Brain microvascular endothelial cell (primary cell): Measurements from ENCODE around the gene FARS2.
A peak's percentile ranks its signal among the peaks of the same experiment; 100 is the strongest.

ENCODE experiments used
- DNase-seq: peaks from one replicate; pipeline ENCODE4 v3.0.0-alpha.2; 2020
- H3K27ac ChIP-seq: fragments of 250-450 bp; sonication (Bioruptor Pico); 2 replicates; pipeline ENCODE4 v1.5.1; 2020; ENCODE audit warnings: mild to moderate bottlenecking, moderate library complexity
- H3K27me3 ChIP-seq: fragments of 250-450 bp; sonication (Bioruptor Pico); replicated peaks from 2 replicates; pipeline ENCODE4 v1.5.1; 2020; ENCODE audit warnings: mild to moderate bottlenecking
- H3K36me3 ChIP-seq: fragments of 250-450 bp; sonication (Bioruptor Pico); replicated peaks from 2 replicates; pipeline ENCODE4 v1.5.1; 2020; ENCODE audit warnings: mild to moderate bottlenecking
- H3K4me3 ChIP-seq: 2 replicates; pipeline ENCODE4 v1.5.1; 2011; ENCODE audit warnings: low read depth, mild to moderate bottlenecking, control low read depth, low read length, moderate library complexity
- in situ Hi-C: cut with HindIII; loops from 2 replicates; pipeline ENCODE4 v1.10.0; 2017; ENCODE audit warnings: low sequenced_read_pairs, low pct_ligation_motif_present
- TF ChIP-seq, protein P1 (sequence below): IDR thresholded peaks from 2 replicates; pipeline ENCODE4 v1.5.1; 2011; ENCODE audit warnings: low read depth, mild to moderate bottlenecking, moderate library complexity, low read length, control low read depth, inconsistent platforms; ENCODE audit errors: missing control alignments

FARS2 gene

GRCh38 chr6:5737460-5737859 lies 476.1 kb downstream of the FARS2 start:
- TF ChIP-seq, protein P1, sequence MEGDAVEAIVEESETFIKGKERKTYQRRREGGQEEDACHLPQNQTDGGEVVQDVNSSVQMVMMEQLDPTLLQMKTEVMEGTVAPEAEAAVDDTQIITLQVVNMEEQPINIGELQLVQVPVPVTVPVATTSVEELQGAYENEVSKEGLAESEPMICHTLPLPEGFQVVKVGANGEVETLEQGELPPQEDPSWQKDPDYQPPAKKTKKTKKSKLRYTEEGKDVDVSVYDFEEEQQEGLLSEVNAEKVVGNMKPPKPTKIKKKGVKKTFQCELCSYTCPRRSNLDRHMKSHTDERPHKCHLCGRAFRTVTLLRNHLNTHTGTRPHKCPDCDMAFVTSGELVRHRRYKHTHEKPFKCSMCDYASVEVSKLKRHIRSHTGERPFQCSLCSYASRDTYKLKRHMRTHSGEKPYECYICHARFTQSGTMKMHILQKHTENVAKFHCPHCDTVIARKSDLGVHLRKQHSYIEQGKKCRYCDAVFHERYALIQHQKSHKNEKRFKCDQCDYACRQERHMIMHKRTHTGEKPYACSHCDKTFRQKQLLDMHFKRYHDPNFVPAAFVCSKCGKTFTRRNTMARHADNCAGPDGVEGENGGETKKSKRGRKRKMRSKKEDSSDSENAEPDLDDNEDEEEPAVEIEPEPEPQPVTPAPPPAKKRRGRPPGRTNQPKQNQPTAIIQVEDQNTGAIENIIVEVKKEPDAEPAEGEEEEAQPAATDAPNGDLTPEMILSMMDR, result no peak
- no peak overlapping the region for H3K4me3 ChIP-seq
- no peaks in the 10 kb centered on the region for H3K27me3 ChIP-seq
- in situ Hi-C loops, result no loop called here
- no peak for DNase-seq
- no peak overlapping the region for H3K27ac ChIP-seq
- no peaks in the 10 kb centered on the region for H3K36me3 ChIP-seq

- TF ChIP-seq, protein P1, result no peak
- Histone ChIP-seq H3K36me3 (no peaks in the 10 kb centered on the region), H3K27ac (no peak overlapping the region), H3K4me3 (no peak overlapping the region), H3K27me3 (no peaks in the 10 kb centered on the region)
- in situ Hi-C loops, result no loop called here
- no peak for DNase-seq
Observed at GRCh38 chr6:5738211-5738610, 476.9 kb downstream of the FARS2 start.

- DNase-seq, result no peak
- in situ Hi-C loops, result no loop called here
- Histone ChIP-seq H3K36me3 (no peaks in the 10 kb centered on the region), H3K27me3 (no peaks in the 10 kb centered on the region), H3K27ac (no peak overlapping the region), H3K4me3 (no peak overlapping the region)
- TF ChIP-seq, protein P1, result no peak
Observed at GRCh38 chr6:5744497-5744896, 483.2 kb downstream of the FARS2 start.

DNA sequence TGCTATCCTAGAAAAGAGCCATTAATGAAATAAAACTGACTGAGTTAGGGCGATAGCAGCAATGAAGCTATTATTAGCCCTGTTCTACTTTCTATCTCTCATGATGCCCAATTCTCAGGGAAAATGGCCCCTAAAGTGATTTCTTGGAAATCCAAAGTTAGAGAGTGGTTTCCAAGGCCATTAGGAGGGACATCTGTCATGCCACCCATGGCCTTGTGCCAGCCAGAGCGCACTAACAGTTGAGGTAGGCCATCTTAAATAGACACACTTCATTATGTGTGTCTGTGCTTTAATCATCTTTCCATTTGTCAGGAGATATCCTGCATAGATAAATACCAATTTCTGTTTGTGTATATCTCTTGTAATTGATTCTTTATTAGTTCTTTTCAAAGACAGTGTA lies 483.8 kb downstream of the FARS2 start:
- TF ChIP-seq, protein P1, result no peak
- H3K27ac ChIP-seq, result no peak overlapping the region
- no peak for DNase-seq
- no peaks in the 10 kb centered on the region for H3K36me3 ChIP-seq
- no peak overlapping the region for H3K4me3 ChIP-seq
- H3K27me3 ChIP-seq, result no peaks in the 10 kb centered on the region
- in situ Hi-C loops, result no loop called here

- TF ChIP-seq, protein P1, result peak; percentile 49
- H3K36me3 ChIP-seq, result no peaks in the 10 kb centered on the region
- no peak overlapping the region for H3K27ac ChIP-seq
- H3K4me3 ChIP-seq, result no peak overlapping the region
- no peaks in the 10 kb centered on the region for H3K27me3 ChIP-seq
- in situ Hi-C loops, result no loop called here
- no peak for DNase-seq
Observed at GRCh38 chr6:5746053-5746758, 484.9 kb downstream of the FARS2 start.

GRCh38 chr6:5746759-5747130 lies 485.4 kb downstream of the FARS2 start:
- TF ChIP-seq, protein P1, result no peak
- no peak for DNase-seq
- Histone ChIP-seq H3K27me3 (no peaks in the 10 kb centered on the region), H3K4me3 (no peak overlapping the region), H3K27ac (no peak overlapping the region), H3K36me3 (no peaks in the 10 kb centered on the region)
- in situ Hi-C loops, result no loop called here
